Ascending aorta (tissue), 2 donors: ENCODE measurements around the gene SLC7A4. TPM values are rescaled to one million over a fixed set of nuclear protein-coding genes. Genes with fewer than 3 reads are reported as not detected.
A peak's percentile ranks its signal among the peaks of the same experiment; 100 is the strongest.
"Not testable (repeated sequence)": the region's sequence is repeated elsewhere in the genome, so short reads cannot be mapped to it uniquely, and the experiment has no call there.

Source experiments
- DNase-seq, 2 donors: peaks; one replicate each; pipeline ENCODE4 v3.0.0-alpha.2; 2019; ENCODE audit warnings: low spot score in 2 of 2
- H3K27ac ChIP-seq, 2 donors: fragments of 200-600 bp; sonication (generic); one replicate each; pipeline ENCODE4 v1.5.1; 2016 to 2017; ENCODE audit warnings: mild to moderate bottlenecking in 1 of 2
- H3K27me3 ChIP-seq: fragments of 200-600 bp; sonication (generic); one replicate; pipeline ENCODE4 v1.5.1; 2017
- H3K36me3 ChIP-seq, 2 donors: fragments of 200-600 bp; sonication (generic); one replicate each; pipeline ENCODE4 v1.5.1; 2016
- H3K4me1 ChIP-seq, 2 donors: fragments of 200-600 bp; sonication (generic); one replicate each; pipeline ENCODE4 v1.5.1; 2016 to 2017; ENCODE audit warnings: mild to moderate bottlenecking in 1 of 2
- H3K4me3 ChIP-seq, 2 donors: fragments of 200-600 bp; sonication (generic); one replicate each; pipeline ENCODE4 v1.5.1; 2016 to 2017; ENCODE audit warnings: mild to moderate bottlenecking in 1 of 2
- H3K9me3 ChIP-seq, 2 donors: fragments of 200-600 bp; sonication (generic); one replicate each; pipeline ENCODE4 v1.5.1; 2016
- CTCF ChIP-seq, 3 experiments: fragments of 200-600 bp in 2 of 3; fragments of 450-650 bp in 1 of 3; sonication (generic) in 2 of 3; IDR thresholded peaks; one replicate each; pipeline ENCODE4 v1.5.1; 2016 to 2019; ENCODE audit warnings: antibody characterized with exemption in 3 of 3, mild to moderate bottlenecking in 1 of 3, moderate library complexity in 1 of 3
- intact Hi-C: fragments of 100-400 bp; cut with DNase I; formaldehyde crosslinking; loops from one replicate; pipeline ENCODE4 v1.15.1; 2023
- total RNA-seq: library from RNA; depleted of rRNA; stranded (reverse); fragments of >200 nt; gene quantifications from one replicate; pipeline ENCODE4 v1.1.0, GENCODE V29; 2016

Gene SLC7A4
- total RNA-seq, 1 donor from 2014 or later, result 20.4 TPM

GRCh38 chr22:21076912-21077625 is 44.7 kb upstream of the SLC7A4 start:
- H3K27ac ChIP-seq, result no peak overlapping the region
- intact Hi-C loops, result loop anchor here (10.0 kb wide), 1 partner anchor 112 kb away; the partner anchor contains the start of gene AIFM3

GRCh38 chr22:21075516-21076138 is 43.3 kb upstream of the SLC7A4 start:
- no peak for DNase-seq
- intact Hi-C loops, result loop anchor here (10.0 kb wide), 1 partner anchor 111 kb away; the partner anchor contains the start of gene AIFM3
- no peaks in the 10 kb centered on the region for H3K27me3 ChIP-seq
- H3K9me3 ChIP-seq, result no peaks in the 10 kb centered on the region
- no peaks in the 10 kb centered on the region for H3K4me1 ChIP-seq
- no peak overlapping the region for H3K4me3 ChIP-seq
- TF ChIP-seq CTCF (IDR thresholded peaks at IDR 0.05), result no peak
- H3K27ac ChIP-seq, result no peak overlapping the region
- H3K36me3 ChIP-seq, result no peaks in the 10 kb centered on the region

More at GRCh38 chr22:21076912-21077625, 44.7 kb upstream of the SLC7A4 start:
- no peak for DNase-seq
- Histone ChIP-seq H3K36me3 (no peaks in the 10 kb centered on the region), H3K4me3 (no peak overlapping the region), H3K9me3 (no peaks in the 10 kb centered on the region), H3K4me1 (no peaks in the 10 kb centered on the region), H3K27me3 (no peaks in the 10 kb centered on the region)
- TF ChIP-seq CTCF (IDR thresholded peaks at IDR 0.05), result no peak

- Histone ChIP-seq H3K27me3 (no peaks in the 10 kb centered on the region), H3K9me3 (no peaks in the 10 kb centered on the region), H3K27ac (no peak overlapping the region), H3K36me3 (no peaks in the 10 kb centered on the region), H3K4me3 (no peak overlapping the region), H3K4me1 (no peaks in the 10 kb centered on the region)
- DNase-seq, result peak in 1 of 2 donors; percentile 11
- intact Hi-C loops, result loop anchor here (10.0 kb wide), 1 partner anchor 109 kb away; the partner anchor contains the start of gene AIFM3
- TF ChIP-seq CTCF (IDR thresholded peaks at IDR 0.05), result no peak
Measured at GRCh38 chr22:21074102-21074715, 41.8 kb upstream of the SLC7A4 start.

GRCh38 chr22:21073482-21073881 is 41.1 kb upstream of the SLC7A4 start:
- H3K4me1 ChIP-seq, result no peaks in the 10 kb centered on the region
- no peak for TF ChIP-seq CTCF (IDR thresholded peaks at IDR 0.05)

GRCh38 chr22:21073023-21073422 is 40.7 kb upstream of the SLC7A4 start:
- no peak overlapping the region for H3K27ac ChIP-seq
- H3K9me3 ChIP-seq, result no peaks in the 10 kb centered on the region
- no peaks in the 10 kb centered on the region for H3K36me3 ChIP-seq
- no peak for DNase-seq
- no peak overlapping the region for H3K4me3 ChIP-seq
- H3K27me3 ChIP-seq, result no peaks in the 10 kb centered on the region
- intact Hi-C loops, result loop anchor here (10.0 kb wide), 1 partner anchor 108 kb away; the partner anchor contains the start of gene AIFM3
- TF ChIP-seq CTCF (IDR thresholded peaks at IDR 0.05), result no peak
- H3K4me1 ChIP-seq, result no peaks in the 10 kb centered on the region

More at GRCh38 chr22:21073482-21073881, 41.1 kb upstream of the SLC7A4 start:
- no peaks in the 10 kb centered on the region for H3K36me3 ChIP-seq
- no peak overlapping the region for H3K27ac ChIP-seq
- intact Hi-C loops, result loop anchor here (10.0 kb wide), 1 partner anchor 109 kb away; the partner anchor contains the start of gene AIFM3
- no peaks in the 10 kb centered on the region for H3K27me3 ChIP-seq
- no peak for DNase-seq
- no peak overlapping the region for H3K4me3 ChIP-seq
- H3K9me3 ChIP-seq, result no peaks in the 10 kb centered on the region

- H3K4me1 ChIP-seq, H3K4me3 ChIP-seq, H3K27ac ChIP-seq, H3K36me3 ChIP-seq, H3K27me3 ChIP-seq, H3K9me3 ChIP-seq, DNase-seq: not testable (repeated sequence)
- intact Hi-C loops, result loop anchor here (10.0 kb wide), 1 partner anchor 107 kb away; the partner anchor contains the start of gene AIFM3
Measured at GRCh38 chr22:21071796-21072195, 39.4 kb upstream of the SLC7A4 start.
